Hematopoietic multipotent progenitor cell (in vitro differentiated cells): ENCODE measurements around the gene RTN4RL1. TPM values are rescaled to one million over a fixed set of nuclear protein-coding genes. Genes with fewer than 3 reads are reported as not detected.
"Not testable (repeated sequence)": the region's sequence is repeated elsewhere in the genome, so short reads cannot be mapped to it uniquely, and the experiment has no call there.

Experiments used
- DNase-seq, 3 donors: peaks; one replicate each; pipeline ENCODE4 v3.0.0-alpha.2; 2011 to 2015; ENCODE audit warnings: low read depth in 2 of 3, low spot score in 2 of 3
- small RNA-seq: library from RNA; depleted of rRNA; stranded (forward); fragments of <200 nt; gene quantifications from one replicate; pipeline ENCODE3, GENCODE V24; 2012
- total RNA-seq: library from RNA; depleted of rRNA; stranded (reverse); fragments of >200 nt; gene quantifications from one replicate; pipeline ENCODE4 v1.2.3, GENCODE V29; 2012

RTN4RL1 gene
- total RNA-seq, 1 donor, result 1.6 TPM

DNA sequence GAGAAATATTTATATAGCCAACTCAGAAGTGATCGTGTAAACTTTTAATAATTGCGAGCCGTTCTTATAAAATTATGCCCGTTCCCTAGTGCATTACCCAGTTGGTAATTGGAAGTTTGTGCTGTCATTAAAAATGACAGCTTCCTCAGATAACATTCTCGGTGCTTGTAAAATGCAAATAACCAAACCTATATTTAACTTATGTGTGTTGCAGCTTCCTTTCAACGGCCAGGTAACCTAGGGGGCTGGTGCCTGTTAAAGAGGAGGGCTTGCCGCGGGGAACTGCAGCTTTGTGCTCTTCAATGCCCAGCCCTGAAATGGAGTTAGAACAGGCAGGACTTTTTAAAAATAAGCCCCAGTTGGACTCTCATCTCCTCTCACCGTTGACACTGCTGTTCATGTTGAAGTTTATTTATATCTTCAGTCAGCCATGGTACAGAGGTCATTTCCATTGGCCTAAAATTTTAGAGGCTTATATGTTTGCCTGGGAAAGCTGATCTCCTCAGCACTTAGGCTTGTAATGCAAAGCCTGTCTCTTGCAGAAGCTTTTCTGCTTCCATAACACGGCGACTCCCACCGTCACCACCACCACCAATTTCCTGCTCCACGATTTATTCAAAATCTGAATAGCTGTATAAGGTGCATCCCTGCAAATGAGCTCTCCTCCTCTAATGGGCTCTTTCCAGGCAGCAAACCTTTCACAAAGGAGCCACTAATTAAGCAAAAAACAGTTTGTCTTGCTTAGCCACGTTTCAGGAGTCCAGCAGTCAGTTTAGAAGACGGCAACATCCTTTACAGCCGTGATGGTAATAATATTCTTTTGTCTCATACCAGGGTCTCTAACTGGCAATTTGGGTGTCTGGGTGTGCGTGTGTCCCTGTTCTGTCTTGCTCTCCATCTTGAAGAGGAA is 120.6 kb downstream of the RTN4RL1 start:
- DNase-seq, result no peak

DNA sequence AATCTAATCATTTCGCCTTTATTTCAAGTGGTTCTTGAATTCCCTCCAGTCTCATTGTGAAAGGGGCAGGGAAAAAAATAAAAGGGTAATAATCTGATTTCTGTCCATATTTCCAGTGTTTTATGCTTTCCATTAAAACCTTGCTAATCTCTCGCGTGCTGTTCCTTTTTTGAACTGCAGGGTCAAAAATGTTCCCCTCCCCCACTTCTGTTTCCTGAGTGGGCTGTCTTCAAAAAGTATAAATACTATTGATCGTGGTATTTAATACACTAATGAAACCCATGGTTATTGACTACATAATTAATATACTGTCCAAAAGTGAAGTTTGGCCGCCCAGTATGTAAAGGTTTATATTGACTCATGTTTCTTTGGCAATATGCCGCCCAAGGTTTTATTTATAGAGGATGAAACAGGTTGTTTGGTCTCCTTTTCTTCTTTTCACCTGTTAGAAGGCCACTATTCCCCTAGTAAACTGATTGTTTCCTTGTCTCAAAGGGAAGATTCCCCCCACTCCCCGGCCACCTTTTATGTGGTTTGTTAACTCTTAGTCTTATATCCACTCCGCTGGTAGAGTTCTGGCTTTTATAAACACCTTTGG is 125.6 kb downstream of the RTN4RL1 start:
- peak in 1 of 3 donors; percentile 34 for DNase-seq

DNA sequence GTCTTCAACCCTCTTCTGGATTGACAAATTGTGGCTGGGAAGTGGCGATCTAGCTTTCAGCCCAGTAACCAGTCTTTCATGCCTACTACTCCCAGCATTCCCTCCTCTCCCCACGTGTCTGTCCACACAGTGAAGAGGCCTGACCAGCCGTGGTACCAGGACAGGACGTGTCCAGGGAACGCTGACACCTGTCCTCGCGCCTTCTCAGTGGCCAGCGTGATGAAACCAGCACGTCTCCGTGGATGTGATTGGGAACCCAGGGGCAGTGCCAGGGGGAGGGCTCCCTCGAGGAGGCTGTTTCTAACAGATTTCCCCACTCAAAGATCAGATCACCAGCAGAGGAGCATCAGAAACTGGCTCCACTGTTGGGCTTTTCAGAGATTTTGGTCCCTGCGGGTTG is 126.3 kb downstream of the RTN4RL1 start:
- DNase-seq, result no peak

DNA sequence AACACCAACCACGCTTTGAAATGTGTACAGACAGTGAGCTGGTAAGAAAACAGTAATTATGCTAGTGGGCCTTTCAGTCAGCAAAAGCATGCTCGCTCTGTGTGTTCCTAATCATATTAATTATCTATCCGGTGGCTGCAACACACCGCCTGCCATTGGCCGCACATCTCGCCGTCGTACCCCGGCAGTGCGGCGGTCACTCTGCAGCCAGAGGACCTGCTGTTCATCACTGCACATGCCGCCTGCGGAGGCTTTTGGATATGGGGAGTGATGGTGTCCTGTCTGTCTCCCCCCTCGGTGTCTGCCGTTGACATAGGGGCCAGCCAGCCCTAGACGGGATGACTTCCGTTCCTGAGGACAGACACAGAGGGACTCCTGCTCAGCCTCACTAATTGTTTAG is 126.8 kb downstream of the RTN4RL1 start:
- no peak for DNase-seq

DNA sequence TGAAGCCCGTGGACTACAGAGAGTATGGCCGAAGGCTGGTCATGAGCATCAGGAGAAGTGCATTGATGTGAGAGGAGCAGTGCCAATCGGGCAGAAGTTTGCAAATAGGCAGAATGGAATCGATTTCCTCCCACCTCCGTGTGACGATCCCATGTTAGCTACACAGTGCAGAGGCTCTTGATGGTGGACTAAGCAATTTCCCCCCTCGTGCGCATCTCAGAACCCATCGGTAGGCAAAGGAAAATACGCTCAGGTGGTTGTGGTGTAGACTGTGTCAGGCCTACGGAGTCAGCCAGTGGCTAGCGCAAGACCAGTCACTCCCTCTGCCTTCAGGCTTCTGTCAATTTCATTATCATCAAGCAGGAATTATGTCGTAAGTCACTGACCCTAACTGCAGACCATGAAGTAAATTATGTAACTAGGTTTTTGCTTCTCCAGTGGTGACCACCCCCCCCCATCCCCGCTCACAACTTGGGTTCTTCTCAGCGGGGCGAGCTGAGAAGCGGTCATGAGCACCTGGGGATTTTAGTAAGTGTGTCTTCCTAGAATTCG is 128.0 kb downstream of the RTN4RL1 start:
- DNase-seq, result no peak

DNA sequence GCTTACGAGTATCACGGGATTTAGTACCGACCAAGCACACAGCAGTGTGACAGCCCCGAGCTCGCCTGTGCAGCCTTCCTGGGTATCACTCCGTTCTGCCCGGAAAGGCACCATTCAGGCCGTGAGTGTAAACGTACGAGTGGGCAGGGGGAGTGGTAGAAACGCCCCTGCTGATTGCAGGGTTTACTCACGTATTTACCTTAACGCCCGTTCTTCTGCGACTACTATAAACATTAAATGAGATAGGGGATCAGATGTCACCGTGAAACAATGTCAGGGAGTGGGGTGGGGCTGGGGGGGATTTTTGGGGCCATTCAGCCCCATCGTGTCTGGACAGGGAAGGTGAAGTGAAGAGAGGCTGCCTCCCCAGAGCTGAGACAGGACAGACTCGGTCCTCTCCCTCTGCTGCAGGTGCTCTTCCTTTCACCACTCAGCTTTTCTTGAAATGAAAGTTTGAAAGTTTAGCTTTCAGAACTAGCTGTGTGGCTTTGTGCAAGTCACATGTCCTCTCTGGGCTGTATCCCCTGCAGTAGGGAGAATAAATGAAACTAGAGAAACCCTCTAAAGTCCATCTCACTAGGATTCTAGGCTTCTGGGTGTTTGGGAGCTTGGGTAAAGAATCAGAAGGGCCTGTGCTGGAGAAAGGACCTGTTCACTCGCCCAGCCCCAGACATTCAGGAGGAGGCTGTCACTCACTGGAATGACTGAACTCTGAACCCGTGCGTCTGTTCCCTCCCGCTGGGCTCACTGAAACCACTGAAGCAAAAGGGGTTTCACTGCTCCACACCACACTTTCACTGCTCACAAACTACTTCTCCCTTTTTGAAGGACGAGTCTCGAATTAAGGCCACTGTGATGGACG is 128.7 kb downstream of the RTN4RL1 start:
- DNase-seq, result no peak

DNA sequence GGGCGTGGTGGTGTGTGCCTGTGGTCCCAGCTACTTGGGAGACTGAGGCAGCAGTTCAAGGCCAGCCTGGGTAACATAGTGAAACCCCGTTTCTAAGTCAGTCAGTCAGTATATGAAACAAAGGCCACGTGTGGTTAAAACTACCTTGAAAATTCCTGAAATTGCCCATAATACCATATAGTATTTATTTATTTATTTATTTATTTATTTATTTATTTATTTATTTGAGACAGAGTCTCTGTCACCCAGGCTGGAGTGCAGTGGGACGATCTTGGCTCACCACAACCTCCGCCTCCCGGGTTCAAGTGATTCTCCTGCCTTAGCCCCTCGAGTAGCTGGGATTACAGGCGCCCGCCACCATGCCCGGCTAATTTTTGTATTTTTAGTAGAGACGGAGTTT is 129.7 kb downstream of the RTN4RL1 start:
- DNase-seq, result not testable (repeated sequence)

DNA sequence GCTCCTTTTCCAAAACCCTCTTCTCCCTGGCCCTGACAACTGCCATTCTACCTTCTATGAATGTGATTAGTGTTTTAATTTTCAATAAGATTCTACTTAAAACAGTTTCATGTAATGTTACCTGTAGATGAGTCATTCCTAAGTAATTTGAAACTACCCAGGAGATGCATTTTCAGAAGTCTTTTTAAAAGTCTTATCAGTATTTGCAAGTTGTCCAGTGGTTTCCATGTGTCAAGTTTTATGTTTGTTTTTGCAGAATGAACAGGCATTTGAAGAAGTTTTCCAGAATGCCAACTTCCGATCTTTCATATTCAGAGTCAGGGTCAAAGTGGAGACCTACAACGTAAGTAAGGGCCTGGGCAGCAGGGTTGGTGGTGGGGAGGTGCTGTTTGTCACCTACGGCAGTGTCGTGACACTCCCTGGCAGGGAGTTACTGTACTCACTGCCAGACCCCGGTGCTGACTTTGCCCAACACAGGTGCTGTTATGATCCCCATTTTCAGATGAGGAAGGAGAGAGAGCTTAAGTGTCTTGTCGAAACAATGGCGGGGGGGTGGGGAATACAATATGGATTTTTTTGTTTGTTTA is 130.3 kb downstream of the RTN4RL1 start:
- no peak for DNase-seq

DNA sequence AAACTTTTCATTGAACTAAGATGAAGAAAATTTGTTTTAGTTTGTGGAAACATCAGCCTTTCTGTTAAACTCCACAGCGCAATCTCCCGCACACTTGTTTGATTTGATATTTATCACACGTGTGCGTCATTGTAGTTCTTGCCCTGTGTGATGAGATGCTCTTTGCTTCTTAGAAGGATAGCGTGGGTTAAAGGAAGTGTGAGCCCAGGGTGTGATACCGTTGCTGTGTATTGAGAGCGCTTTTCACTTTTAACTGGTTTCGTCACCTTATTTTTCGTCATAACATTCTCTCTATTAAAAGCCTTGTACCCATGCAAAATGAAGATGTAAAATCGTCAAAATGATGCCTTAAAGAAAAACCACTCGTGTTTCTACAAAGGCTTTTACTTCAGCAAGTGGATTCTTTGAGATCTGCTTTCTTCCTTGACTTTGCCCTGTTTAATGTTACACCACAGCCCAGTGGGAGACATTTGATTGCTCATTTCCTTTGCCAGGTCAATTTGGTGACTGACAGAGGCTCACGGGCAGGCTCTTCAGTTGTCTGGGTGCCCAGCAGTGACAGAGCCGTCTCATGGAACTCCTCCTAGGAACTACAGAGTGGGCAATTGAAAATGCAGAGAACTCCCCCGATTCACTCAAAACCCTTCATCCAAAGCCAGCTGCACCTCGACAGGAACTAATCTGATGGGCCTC is 134.2 kb downstream of the RTN4RL1 start:
- no peak for DNase-seq

DNA sequence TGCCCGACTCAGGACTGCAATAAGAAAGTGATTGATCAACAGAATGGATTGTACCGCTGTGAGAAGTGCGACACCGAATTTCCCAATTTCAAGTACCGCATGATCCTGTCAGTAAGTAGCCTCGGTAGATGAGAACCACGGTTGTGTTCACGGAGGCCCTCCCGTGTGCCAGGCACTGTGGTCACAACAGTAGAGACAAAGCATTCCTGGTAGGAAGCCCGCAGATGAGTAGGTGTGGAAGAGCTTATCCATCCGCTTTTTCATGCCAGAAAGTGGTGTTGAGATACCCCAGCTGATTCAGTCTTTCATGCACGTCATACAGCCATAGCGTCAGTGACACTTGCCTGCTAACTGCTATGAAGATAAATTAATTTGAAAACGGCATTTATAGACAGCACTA is 136.4 kb downstream of the RTN4RL1 start:
- no peak for DNase-seq

Small RNA genes within 50 kb of the gene (small RNA-seq; reads per million reads assigned to genes)
- not detected for gene AC090617.9
- gene MIR132, result 0.68 reads per million, percentile 7 among the genes with 10 or more reads in this experiment
- 0.47 reads per million for gene MIR212
- not detected for gene OVCA2

Other genes starting within 250 kb of the RTN4RL1 start
- gene SMYD4, start 195.4 kb downstream of the RTN4RL1 start, total RNA-seq, result 14.8 TPM
- gene RPA1, start 195.3 kb downstream of the RTN4RL1 start, total RNA-seq, result 18.6 TPM
- 89.7 TPM for gene DPH1, start 4.8 kb upstream of the RTN4RL1 start, total RNA-seq
- 18.9 TPM for gene OVCA2, start 16.7 kb upstream of the RTN4RL1 start, total RNA-seq
- gene HIC1, start 29.8 kb upstream of the RTN4RL1 start, total RNA-seq, result 5.4 TPM